ENCODE results near the gene CHCHD6.
A peak's percentile ranks its signal among the peaks of the same experiment; 100 is the strongest.

CHCHD6 gene

GRCh38 chr3:126749931-126750755 is 46.1 kb downstream of the CHCHD6 start:
- no peak for DNase-seq (ENCODE audit: low read depth)

GRCh38 chr3:126750756-126751121 is 46.7 kb downstream of the CHCHD6 start:
- DNase-seq (ENCODE audit: low read depth) = no peak
- H3K4me3 ChIP-seq (replicated peaks; ENCODE audit: low read depth, low read length) = no peak overlapping the region
- TF ChIP-seq CTCF (IDR thresholded peaks at IDR 0.05; ENCODE audit: low read length, missing control alignments) = no peak

More at GRCh38 chr3:126749931-126750755, 46.1 kb downstream of the CHCHD6 start:
- no peak for TF ChIP-seq CTCF (IDR thresholded peaks at IDR 0.05; ENCODE audit: low read length, missing control alignments)
- H3K4me3 ChIP-seq (replicated peaks; ENCODE audit: low read depth, low read length) = no peak overlapping the region

- no peak for TF ChIP-seq CTCF (IDR thresholded peaks at IDR 0.05; ENCODE audit: low read length, missing control alignments)
- H3K4me3 ChIP-seq (replicated peaks; ENCODE audit: low read depth, low read length) = no peak overlapping the region
- DNase-seq (ENCODE audit: low read depth) = no peak
These were observed 47.7 kb downstream of the CHCHD6 start for GRCh38 chr3:126751611-126752302.

- TF ChIP-seq CTCF (IDR thresholded peaks at IDR 0.05; ENCODE audit: low read length, missing control alignments) = peak; percentile 96
- no peak overlapping the region for H3K4me3 ChIP-seq (replicated peaks; ENCODE audit: low read depth, low read length)
- peak; percentile 82 for DNase-seq (ENCODE audit: low read depth)
These were observed 48.5 kb downstream of the CHCHD6 start for GRCh38 chr3:126752303-126753190.

GRCh38 chr3:126753191-126754160 is 49.4 kb downstream of the CHCHD6 start:
- TF ChIP-seq CTCF (IDR thresholded peaks at IDR 0.05; ENCODE audit: low read length, missing control alignments) = no peak
- H3K4me3 ChIP-seq (replicated peaks; ENCODE audit: low read depth, low read length) = no peak overlapping the region
- DNase-seq (ENCODE audit: low read depth) = no peak

GRCh38 chr3:126755866-126756265 is 51.8 kb downstream of the CHCHD6 start:
- DNase-seq (ENCODE audit: low read depth) = no peak
- TF ChIP-seq CTCF (IDR thresholded peaks at IDR 0.05; ENCODE audit: low read length, missing control alignments) = no peak
- no peak overlapping the region for H3K4me3 ChIP-seq (replicated peaks; ENCODE audit: low read depth, low read length)
